ENCODE data around the gene TMEM144.

TMEM144 gene

DNA sequence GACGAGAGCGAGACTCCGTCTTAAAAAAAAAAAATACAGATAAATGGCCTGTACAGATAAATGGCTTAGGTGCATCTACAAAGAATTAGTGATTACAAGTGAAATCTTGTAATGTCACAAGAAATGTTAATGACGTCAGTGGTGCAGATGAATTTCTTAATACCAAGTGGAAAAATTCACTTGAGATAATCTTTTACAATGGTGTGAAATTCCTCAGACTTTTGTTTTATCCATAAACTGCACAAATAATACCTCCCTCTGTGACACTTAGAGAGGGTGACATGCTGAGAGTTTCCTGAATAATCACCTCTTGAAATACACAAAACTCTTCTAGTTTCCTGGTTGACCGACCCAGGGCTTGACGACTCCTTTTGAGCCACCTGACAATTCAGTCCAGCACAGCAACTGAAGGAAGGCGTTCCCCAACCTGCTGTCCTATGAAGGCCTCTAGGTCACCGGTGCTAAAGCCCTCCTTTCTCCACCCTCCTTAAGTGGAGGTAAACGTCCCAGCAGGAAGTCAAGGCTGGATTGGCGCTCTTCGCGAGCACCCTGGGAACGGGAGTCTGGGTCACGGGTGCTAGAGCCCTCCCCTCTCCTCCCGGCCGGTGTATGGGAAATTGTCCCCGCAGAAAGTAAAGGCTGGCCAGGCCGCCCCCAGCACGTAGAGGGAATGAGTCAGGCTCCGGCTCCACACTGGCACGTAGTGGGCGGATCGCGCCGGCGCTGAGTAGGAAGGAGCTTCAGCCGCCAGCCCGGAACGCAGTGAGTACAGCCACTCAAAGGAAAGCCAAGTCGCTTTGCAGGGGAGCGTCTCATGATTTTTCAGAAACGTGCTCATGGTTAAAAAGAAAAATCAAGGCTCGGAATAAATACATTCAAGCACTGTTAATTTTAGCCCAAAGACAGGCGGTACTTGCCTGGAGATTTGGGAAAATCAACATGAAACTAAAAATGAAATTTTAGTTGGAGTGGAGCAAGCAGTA is at the start of gene TMEM144:
TSS of gene TMEM144 (plus strand) at position 662 of the 983 bp plus-strand sequence. CDS start 2,182 bp downstream, outside the sequence.
- TF ChIP-seq GATA1 (IDR thresholded peaks at IDR 0.05; ENCODE audit: low read depth, low read length): no peak
- TF ChIP-seq POLR2A (IDR thresholded peaks at IDR 0.05; ENCODE audit: low read length): peak; percentile 70
- peak; percentile 82 to 85 for DNase-seq

DNA sequence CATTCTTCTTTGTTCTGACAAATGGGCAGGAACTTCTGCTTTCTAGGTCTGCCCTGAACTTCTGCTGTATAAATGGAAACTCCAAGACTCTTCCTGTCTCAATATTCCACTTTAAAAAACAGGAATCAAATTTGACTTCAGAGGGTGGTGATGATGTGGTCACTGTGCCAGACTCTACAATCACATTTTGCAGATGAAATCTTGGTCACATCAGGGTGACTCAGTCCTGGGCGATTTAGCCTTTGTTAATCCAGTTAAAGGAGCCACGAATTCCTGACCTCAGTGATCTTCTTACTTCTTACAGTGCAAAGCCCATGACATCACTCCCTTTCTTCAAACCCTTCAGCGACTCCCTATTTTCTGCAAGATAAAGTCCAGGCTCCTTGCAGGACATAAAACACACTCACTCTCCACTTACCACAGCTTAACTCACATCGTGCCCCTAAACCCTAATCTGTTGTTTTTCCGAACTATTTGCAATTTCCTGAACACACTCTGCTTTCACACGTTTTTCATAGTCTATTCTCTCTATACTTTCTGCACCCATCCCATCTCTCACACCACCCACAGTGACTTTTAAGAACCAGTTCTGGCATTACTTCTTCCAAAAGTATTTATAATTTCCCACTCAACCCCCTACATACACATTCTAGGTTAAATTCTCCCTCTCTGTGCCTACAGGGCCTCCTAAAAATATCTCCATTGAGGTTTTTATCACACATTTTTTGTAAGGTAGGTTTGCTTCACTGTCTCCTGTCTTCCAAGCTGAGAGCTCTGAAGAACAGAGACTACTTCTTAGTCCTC is 48.5 kb upstream of the TMEM144 start:
- peak; percentile 7 to 10 for DNase-seq
- TF ChIP-seq POLR2A (IDR thresholded peaks at IDR 0.05; ENCODE audit: low read length): no peak
- TF ChIP-seq GATA1 (IDR thresholded peaks at IDR 0.05; ENCODE audit: low read depth, low read length): no peak

DNA sequence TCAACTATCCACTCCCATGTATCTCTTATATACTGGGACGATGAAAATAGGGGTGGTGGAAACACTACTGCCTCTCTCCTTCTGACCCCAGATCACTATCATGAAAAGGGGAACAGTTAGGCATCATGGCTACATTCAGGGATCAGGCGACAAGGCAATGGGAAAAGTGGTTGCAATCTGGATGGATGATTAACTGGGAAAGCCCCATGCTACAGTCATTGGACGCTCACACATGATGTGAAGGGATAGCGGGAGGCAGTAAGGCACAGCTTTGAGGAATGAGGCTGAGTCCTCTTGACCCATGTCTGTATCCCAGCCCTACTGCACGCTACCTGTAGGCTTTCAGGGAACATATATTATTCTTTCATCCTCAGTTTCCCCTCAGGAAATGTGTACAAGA is 47.7 kb upstream of the TMEM144 start:
- no peak for DNase-seq
- TF ChIP-seq POLR2A (IDR thresholded peaks at IDR 0.05; ENCODE audit: low read length) (no peak), GATA1 (IDR thresholded peaks at IDR 0.05; ENCODE audit: low read depth, low read length) (no peak)

DNA sequence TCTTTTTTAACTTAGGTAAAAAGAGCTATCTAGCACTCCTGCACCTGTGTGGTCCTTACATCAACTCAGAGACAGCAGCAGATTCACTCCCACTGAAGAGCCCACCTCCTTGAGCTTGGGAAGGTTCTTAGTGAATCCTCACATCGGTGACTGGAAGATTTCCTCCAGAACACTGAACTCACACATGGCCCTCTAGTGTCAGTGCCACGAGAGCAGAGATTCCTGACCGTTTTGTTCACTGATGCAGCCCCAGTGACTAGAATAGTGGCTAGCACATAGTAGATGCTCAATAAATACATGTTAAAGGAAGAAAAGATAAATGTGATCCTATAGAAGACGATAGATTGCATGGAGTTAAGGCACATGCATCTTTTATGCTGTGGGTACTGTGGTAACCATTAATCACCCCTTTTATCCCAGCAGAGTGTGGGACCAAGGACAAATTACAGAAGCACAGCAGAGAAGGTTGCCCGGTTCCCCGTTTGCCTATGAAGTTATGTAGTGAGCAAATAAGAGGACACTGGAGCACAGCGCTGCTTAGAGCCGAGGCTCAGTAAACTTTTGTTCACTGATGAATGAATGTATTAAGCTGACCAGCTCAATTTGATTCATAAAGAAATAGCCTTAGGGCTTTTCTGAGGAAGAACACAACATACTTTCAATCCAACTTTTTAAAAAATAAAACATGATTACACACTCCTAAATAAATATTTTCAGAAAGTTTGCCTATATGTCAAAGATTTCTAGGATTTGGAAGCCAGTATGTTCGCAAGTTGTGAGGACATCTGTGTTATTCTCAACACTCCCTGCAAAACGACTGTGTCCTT is 46.1 kb upstream of the TMEM144 start:
- DNase-seq: no peak
- no peak for TF ChIP-seq POLR2A (IDR thresholded peaks at IDR 0.05; ENCODE audit: low read length)
- no peak for TF ChIP-seq GATA1 (IDR thresholded peaks at IDR 0.05; ENCODE audit: low read depth, low read length)

DNA sequence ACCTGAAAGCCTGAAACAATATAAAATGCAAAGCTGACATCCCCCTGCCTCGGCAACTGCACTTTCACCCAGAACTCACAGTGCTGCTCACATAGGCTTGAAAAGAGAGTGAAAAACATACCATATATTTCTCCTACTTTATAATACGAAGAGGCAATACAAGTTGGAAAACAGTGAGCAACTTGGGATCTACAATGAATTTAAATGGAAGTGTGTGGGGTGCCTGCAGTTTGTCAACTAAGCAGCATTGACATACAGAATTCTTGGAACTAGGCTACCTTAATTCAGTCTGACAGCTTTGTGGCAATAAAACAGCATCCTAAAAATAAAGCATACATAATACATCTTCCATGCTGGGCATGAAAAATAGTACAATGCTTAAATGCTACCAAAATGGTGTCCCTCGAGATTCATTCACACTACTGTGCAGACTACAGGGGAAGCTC is 45.5 kb upstream of the TMEM144 start:
- no peak for TF ChIP-seq GATA1 (IDR thresholded peaks at IDR 0.05; ENCODE audit: low read depth, low read length)
- no peak for TF ChIP-seq POLR2A (IDR thresholded peaks at IDR 0.05; ENCODE audit: low read length)
- DNase-seq: no peak

DNA sequence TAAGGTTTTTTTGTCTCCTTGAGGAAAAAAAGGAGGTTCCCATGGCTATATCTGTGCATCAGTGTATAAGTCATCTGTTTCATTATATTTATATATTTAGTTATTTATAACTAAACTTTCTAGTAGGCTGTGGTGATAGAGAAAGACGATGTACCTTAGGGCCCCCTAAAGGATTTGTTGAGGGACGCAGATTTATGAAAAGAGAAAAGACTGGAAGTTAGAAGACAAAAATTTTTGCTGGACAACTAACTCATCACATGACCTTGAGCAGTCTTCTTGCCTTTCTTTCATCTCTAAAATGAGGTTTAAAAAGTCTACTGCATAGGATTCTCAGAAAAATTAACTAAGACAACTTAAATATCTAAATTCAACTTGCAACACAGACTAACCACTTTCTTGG is 43.6 kb upstream of the TMEM144 start:
- no peak for DNase-seq
- TF ChIP-seq POLR2A (IDR thresholded peaks at IDR 0.05; ENCODE audit: low read length) (no peak), GATA1 (IDR thresholded peaks at IDR 0.05; ENCODE audit: low read depth, low read length) (no peak)

DNA sequence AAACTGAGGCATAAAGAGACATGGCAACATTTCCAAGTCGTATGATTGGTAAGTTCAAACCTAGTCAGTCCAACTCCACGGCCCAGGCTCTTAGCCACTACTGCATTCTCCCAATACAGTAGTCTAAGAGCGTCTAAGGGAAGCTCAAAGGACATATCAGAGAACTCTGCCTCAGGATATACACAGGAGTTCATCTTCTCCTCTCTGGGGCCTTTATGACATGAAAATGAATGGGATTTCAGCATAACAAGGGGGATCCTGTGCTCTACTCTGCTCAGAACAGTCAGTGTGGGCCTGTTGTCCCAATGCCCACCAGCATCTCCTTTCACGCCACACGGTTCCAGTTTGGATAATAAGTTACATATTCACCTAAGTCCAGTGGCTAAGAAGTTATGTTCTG is 41.7 kb upstream of the TMEM144 start:
- TF ChIP-seq POLR2A (IDR thresholded peaks at IDR 0.05; ENCODE audit: low read length) (no peak), GATA1 (IDR thresholded peaks at IDR 0.05; ENCODE audit: low read depth, low read length) (no peak)
- no peak for DNase-seq

DNA sequence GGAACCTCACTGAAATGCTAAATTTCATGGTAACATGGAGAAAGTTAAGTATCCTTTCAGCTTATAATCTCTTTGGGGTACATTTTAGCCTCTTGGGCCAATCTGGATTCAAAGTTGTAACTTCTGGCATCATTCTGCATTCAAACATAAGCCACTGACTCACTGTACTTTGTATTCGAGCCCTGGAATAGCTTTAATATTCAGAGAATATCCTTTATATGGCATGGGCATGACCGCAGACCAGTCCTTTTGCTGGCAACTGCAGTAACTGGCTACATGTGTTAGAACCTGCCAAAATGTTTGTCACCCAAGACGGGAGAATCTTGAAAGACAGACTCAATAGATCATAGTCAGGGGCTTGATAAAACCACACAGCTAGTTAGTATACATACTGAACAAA is 40.8 kb upstream of the TMEM144 start:
- TF ChIP-seq POLR2A (IDR thresholded peaks at IDR 0.05; ENCODE audit: low read length) (no peak), GATA1 (IDR thresholded peaks at IDR 0.05; ENCODE audit: low read depth, low read length) (no peak)
- DNase-seq: no peak

DNA sequence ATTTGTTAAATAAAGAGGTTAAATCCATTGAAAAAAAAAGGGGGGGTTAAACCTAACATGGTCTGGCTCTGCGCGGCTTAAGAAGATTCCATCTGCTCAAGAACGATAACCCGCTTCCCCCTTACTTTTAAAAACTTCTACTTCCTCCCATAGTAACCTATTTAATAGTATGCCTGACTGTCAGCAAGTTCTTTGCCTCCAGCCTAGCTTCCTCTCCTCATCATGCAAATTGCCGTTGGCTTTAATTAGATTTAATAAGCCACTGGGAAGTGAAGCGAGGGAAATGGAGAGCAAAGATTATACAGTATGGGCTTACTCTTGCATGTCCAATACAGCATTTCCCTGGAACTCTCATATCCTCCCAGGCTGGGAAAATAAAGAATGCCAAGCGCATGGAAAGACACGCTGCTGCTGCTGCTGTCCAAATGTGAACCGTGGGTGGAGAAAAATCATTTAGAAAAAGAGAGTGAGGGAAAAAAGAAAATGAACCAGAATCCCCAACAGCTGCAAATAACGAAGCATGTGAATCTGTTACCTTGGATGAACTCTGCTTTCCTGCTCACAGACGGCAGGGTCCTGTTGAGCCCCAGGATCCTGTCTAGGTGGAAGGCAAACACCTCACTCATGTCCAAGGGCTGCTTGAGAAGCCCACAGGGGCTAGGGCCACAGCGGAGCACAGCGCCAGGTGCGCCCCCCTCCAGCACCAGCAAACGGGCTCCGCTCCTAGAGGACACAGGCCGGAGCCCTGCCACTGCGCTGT is 40.2 kb upstream of the TMEM144 start:
- TF ChIP-seq POLR2A (IDR thresholded peaks at IDR 0.05; ENCODE audit: low read length) (no peak), GATA1 (IDR thresholded peaks at IDR 0.05; ENCODE audit: low read depth, low read length) (no peak)
- peak; percentile 36 to 58 for DNase-seq

DNA sequence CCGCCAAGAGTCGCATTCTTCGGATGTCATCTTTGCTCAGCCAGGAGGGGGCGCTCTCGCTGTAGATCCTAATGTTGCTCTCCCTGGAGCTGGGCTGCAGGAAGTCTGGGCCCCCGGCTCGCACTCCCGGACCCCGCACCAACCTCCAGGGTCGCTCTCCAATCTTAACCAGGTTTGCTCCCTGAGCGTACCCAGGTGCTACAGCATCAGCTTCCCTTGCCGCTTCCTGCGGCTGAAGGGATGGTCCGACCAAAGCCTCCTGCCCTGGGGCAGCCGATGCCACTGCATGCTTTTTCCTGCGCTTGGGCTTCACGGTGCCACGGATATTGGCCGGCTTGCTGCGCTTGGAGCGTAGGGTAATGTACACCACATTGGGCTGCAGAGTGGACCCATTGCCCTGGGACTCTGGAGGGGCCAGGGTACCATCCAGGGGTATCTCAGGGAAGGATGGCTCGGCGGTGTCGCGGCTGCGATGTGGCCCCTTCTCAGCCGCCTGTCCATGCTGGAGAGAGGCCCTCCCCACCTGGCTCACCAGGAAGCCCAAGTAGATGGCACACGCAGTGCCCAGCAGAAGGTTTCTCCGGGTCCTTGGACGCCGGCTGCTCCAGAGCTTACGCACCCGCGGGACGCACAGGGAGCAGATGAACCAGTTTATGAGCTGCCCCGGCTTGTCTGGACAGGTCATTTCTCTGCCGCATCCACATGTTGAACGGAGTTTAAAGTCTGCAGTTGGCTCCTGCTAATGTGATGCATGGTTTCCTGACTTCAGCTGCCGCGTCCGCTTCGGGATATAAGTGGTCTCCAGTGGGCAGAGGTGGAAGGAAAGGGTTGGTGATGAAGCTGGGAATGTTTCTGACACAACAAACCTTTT is 39.4 kb upstream of the TMEM144 start:
- TF ChIP-seq POLR2A (IDR thresholded peaks at IDR 0.05; ENCODE audit: low read length) (peak; percentile 4), GATA1 (IDR thresholded peaks at IDR 0.05; ENCODE audit: low read depth, low read length) (no peak)
- DNase-seq: peak; percentile 75 to 76

DNA sequence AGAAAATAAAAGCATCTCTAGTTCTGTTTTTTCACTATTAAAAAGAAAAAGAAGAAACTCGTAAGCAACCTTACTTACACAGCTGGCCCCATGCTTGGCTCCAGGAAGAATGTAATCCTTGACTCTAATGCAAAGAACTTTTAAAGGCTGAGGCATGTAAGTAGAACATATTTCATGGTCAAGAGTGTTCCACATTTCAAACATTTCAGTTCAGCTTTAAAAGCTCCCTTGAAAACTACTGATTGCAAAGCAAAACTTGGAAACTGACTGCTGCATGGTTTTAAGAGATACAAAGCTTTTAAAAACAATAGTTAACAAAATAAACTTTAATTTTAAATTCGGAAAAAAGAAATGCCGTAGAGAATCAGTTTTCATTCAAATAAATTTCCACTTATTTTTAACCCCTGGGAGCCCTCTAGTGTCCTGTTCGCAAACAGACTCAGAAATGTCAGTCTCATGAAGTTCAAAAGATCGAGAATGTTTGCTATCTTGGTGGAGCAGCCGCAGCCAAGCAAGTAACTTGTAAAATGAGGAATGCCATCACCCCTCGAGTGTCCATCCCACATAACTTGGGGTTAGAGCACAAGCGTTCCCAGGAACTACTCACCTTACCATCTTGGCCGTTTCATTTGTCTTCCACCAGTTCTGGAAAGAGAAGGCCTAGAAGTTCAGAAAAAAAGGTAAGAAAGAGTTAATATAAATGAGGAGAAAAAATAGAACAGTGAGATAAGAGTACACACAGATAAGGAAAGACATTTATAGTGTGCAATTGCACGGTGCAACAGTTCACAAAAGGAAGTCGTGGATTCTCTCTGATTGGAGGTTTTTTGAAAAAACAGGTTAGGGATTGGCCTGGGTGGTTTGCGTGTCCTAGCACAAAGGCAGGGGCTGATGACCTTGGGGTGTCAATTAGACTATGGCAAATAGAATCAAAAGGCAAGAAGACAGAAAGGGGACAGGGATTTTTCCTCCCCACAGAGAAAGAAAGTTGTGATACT is 37.7 kb upstream of the TMEM144 start, which contains the start of gene GASK1B:
TSS of gene GASK1B (minus strand) at position 765 of the 998 bp plus-strand sequence. CDS start 1,650 bp downstream, outside the sequence.
- TF ChIP-seq GATA1 (IDR thresholded peaks at IDR 0.05; ENCODE audit: low read depth, low read length): no peak
- TF ChIP-seq POLR2A (IDR thresholded peaks at IDR 0.05; ENCODE audit: low read length): no peak
- DNase-seq: peak; percentile 72 to 79
